GM12878 (cell line): Measurements from ENCODE around the gene RDH12. TPM values are rescaled to one million over a fixed set of nuclear protein-coding genes. Genes with fewer than 3 reads are reported as not detected.

Experiments used
- ATAC-seq: fragments of 200-7000 bp; cut with Tn5 transposase; 3 replicates; pipeline ENCODE4 v1.9.1; 2020; ENCODE audit warnings: mild to moderate bottlenecking, moderate library complexity
- BruUV-seq: library from RNA; stranded (reverse); fragments of 400-500 nt; replicated peaks from 2 replicates; lab custom pipeline; 2021; lab: Mats Ljungman, UMichigan
- CTCF ChIA-PET: fragments of 300-600 bp; sonication (Branson Sonifier 250); formaldehyde crosslinking; extraction: SDS; loops from one replicate; lab custom pipeline; 2021; ENCODE audit warnings: inconsistent platforms; lab: Yijun Ruan, JAX
- POLR2A ChIA-PET: fragments of 350-600 bp; formaldehyde crosslinking; extraction: SDS; loops from one replicate; lab custom pipeline; 2021; ENCODE audit warnings: inconsistent platforms; lab: Charles Lee
- RAD21 ChIA-PET: fragments of 300-600 bp; sonication (Branson Sonifier 250); formaldehyde crosslinking; loops from one replicate; lab custom pipeline; 2023; ENCODE audit warnings: antibody characterized with exemption; ENCODE audit not compliant: unreplicated experiment; lab: Charles Lee
- SMC1A ChIA-PET: fragments of 300-600 bp; sonication (Branson Sonifier 250); formaldehyde crosslinking; loops from one replicate; lab custom pipeline; 2023; ENCODE audit not compliant: unreplicated experiment, uncharacterized antibody; lab: Charles Lee
- DNase-seq: peaks from one replicate; pipeline ENCODE4 v3.0.0-alpha.2; 2011; ENCODE audit warnings: low read depth, low spot score
- FAIRE-seq: peaks from 3 replicates; lab custom pipeline; 2011; peaks lifted over from hg19 to GRCh38; lab: Jason Lieb, UNC
- H2AFZ ChIP-seq: 2 replicates; pipeline ENCODE4 v1.6.0; 2011; ENCODE audit warnings: low read depth, low read length, control low read depth; ENCODE audit not compliant: control insufficient read depth
- H3K27ac ChIP-seq: 2 replicates; pipeline ENCODE4 v1.5.1; 2011; ENCODE audit warnings: control low read depth; ENCODE audit not compliant: control insufficient read depth, insufficient read depth
- H3K27me3 ChIP-seq, 2 experiments: replicated peaks in 1 of 2; 2 replicates each; pipeline versions ENCODE4 v1.6.0 to v1.6.1; 2011; ENCODE audit warnings: low read length in 1 of 2; ENCODE audit not compliant: control insufficient read depth in 2 of 2, insufficient read depth in 2 of 2
- H3K36me3 ChIP-seq, 2 experiments: 2 replicates each; pipeline ENCODE4 v1.5.1; 2011; ENCODE audit warnings: low read length in 1 of 2; ENCODE audit not compliant: control insufficient read depth in 2 of 2, insufficient read depth in 2 of 2
- H3K4me1 ChIP-seq: 2 replicates; pipeline ENCODE4 v1.6.1; 2011; ENCODE audit warnings: mild to moderate bottlenecking, low read length, moderate library complexity, mixed read lengths; ENCODE audit not compliant: control insufficient read depth, insufficient read depth
- H3K4me2 ChIP-seq: 2 replicates; pipeline ENCODE4 v1.6.0; 2011; ENCODE audit warnings: control low read depth; ENCODE audit not compliant: control insufficient read depth, insufficient read depth
- H3K4me3 ChIP-seq: fragments of 200-600 bp; sonication (generic); 2 replicates; pipeline ENCODE4 v1.5.1; 2016
- H3K79me2 ChIP-seq: 2 replicates; pipeline ENCODE4 v1.6.0; 2011; ENCODE audit warnings: low read length; ENCODE audit not compliant: control insufficient read depth, insufficient read depth
- H3K9ac ChIP-seq: 2 replicates; pipeline ENCODE4 v1.8.0; 2011; ENCODE audit warnings: low read length, control low read depth, mixed read lengths; ENCODE audit not compliant: control insufficient read depth, insufficient read depth
- H3K9me3 ChIP-seq: replicated peaks from 3 replicates; pipeline ENCODE4 v1.5.1; 2011; ENCODE audit warnings: mild to moderate bottlenecking, low read length; ENCODE audit not compliant: control insufficient read depth, insufficient read depth
- H4K20me1 ChIP-seq: 2 replicates; pipeline ENCODE4 v1.6.0; 2011; ENCODE audit not compliant: control insufficient read depth, insufficient read depth
- YBX1 ChIP-seq: fragments of 450-650 bp; IDR thresholded peaks from 2 replicates; pipeline ENCODE4 v1.6.1; 2016; ENCODE audit warnings: antibody characterized with exemption
- ZZZ3 ChIP-seq: IDR thresholded peaks from 2 replicates; pipeline ENCODE4 v1.6.1; 2011; ENCODE audit warnings: low read depth; ENCODE audit not compliant: control insufficient read depth, insufficient read length
- WGBS: methylation state at CpG from one replicate; pipeline ENCODE4 v1.1.6; 2016; ENCODE audit warnings: low lambda C conversion rate; ENCODE audit not compliant: insufficient replicate concordance, insufficient coverage; ENCODE audit errors: missing lambda C conversion rate; 5-methylcytosine and 5-hydroxymethylcytosine counted together
- in situ Hi-C: fragments of 300-500 bp; cut with MboI; formaldehyde crosslinking; loops from 9 replicates; pipeline ENCODE4 v1.14.3; 2018; ENCODE audit warnings: mixed read lengths
- intact Hi-C: fragments of 100-400 bp; cut with micrococcal nuclease; formaldehyde crosslinking; loops from one replicate; pipeline ENCODE4 v1.14.2; 2022; ENCODE audit not compliant: unreplicated experiment
- polyA plus RNA-seq, 11 experiments: library from polyadenylated mRNA; depleted of rRNA in 4 of 11; unstranded in 6 of 11; stranded (reverse) in 5 of 11; fragments of >200 nt; fragmentation: Nextera tagmentation in 4 of 11; fragmentation: Illumina TruSeq in 1 of 11; extraction: Ambion mirVana in 4 of 11; extraction: Trizol in 1 of 11; gene quantifications; 1 replicate in 1 of 11; 2 replicates in 10 of 11; pipeline versions ENCODE4 v1.2.1 to v1.2.3, GENCODE V29; 2011 to 2016; ENCODE audit warnings: inconsistent platforms in 2 of 11, missing spikeins in 2 of 11, low read depth in 1 of 11
- total RNA-seq, 4 experiments: library from RNA; depleted of rRNA in 3 of 4; stranded (reverse); fragments of >200 nt in 3 of 4; fragmentation: Illumina TruSeq in 1 of 4; extraction: Trizol in 1 of 4; gene quantifications; 2 replicates each; pipeline versions ENCODE4 v1.2.1 to v1.2.3, GENCODE V29; 2013 to 2021
- TF ChIP-seq, protein P1 (sequence below): fragments of 450-650 bp; IDR thresholded peaks from 2 replicates; pipeline ENCODE4 v1.6.1; 2016; ENCODE audit warnings: mild to moderate bottlenecking, moderate library complexity, borderline replicate concordance

RDH12 gene
- total and polyA plus RNA-seq, 10 of the 15 experiments (the other 5 are each of a cell fraction or from before 2014, with no cell fraction given), result not detected

- ChIA-PET CTCF (interaction anchor here (1.3 kb wide), 1 partner anchor 45 kb away, joined by 4 read pairs; no protein-coding TSS in a partner anchor), SMC1A (interaction anchor here (0.6 to 1.0 kb wide), 2 partner anchors 223 to 1529 kb away, joined by 3 read pairs; no protein-coding TSS in a partner anchor), RAD21 (interaction anchor here (0.9 kb wide), 1 partner anchor 130 kb away, joined by 3 read pairs; no protein-coding TSS in a partner anchor), POLR2A (no interaction called here)
- in situ Hi-C loops, result no loop called here
- FAIRE-seq (no peak), DNase-seq (no peak), ATAC-seq (no peak)
- intact Hi-C loops, result no loop called here
- Histone ChIP-seq H4K20me1 (no peaks in the 10 kb centered on the region), H3K27me3 (no peaks in the 10 kb centered on the region), H3K4me3 (no peak overlapping the region), H3K4me2 (no peak overlapping the region), H3K79me2 (no peaks in the 10 kb centered on the region), H3K36me3 (peaks cover 10 to 38% of the 10 kb centered on the region in 2 experiments), H3K4me1 (peaks cover 3% of the 10 kb centered on the region; the same call in 1 of the 2 replicates), H2AFZ (no peak overlapping the region), H3K9me3 (no peaks in the 10 kb centered on the region), H3K9ac (no peak overlapping the region), H3K27ac (no peak overlapping the region)
- 97% methylated on average over 6 of the region's 6 CpGs for WGBS
- no peak for TF ChIP-seq YBX1
- TF ChIP-seq, protein P1, sequence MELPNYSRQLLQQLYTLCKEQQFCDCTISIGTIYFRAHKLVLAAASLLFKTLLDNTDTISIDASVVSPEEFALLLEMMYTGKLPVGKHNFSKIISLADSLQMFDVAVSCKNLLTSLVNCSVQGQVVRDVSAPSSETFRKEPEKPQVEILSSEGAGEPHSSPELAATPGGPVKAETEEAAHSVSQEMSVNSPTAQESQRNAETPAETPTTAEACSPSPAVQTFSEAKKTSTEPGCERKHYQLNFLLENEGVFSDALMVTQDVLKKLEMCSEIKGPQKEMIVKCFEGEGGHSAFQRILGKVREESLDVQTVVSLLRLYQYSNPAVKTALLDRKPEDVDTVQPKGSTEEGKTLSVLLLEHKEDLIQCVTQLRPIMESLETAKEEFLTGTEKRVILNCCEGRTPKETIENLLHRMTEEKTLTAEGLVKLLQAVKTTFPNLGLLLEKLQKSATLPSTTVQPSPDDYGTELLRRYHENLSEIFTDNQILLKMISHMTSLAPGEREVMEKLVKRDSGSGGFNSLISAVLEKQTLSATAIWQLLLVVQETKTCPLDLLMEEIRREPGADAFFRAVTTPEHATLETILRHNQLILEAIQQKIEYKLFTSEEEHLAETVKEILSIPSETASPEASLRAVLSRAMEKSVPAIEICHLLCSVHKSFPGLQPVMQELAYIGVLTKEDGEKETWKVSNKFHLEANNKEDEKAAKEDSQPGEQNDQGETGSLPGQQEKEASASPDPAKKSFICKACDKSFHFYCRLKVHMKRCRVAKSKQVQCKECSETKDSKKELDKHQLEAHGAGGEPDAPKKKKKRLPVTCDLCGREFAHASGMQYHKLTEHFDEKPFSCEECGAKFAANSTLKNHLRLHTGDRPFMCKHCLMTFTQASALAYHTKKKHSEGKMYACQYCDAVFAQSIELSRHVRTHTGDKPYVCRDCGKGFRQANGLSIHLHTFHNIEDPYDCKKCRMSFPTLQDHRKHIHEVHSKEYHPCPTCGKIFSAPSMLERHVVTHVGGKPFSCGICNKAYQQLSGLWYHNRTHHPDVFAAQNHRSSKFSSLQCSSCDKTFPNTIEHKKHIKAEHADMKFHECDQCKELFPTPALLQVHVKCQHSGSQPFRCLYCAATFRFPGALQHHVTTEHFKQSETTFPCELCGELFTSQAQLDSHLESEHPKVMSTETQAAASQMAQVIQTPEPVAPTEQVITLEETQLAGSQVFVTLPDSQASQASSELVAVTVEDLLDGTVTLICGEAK, result no peak
- TF ChIP-seq ZZZ3, result no peak
- BruUV-seq, result no TSS peak
Observed at GRCh38 chr14:67749341-67750084, 47.8 kb downstream of the RDH12 start.
